HG03565 (cell line): Measurements from ENCODE around the gene FAM53B.
"Not testable (repeated sequence)": the region's sequence is repeated elsewhere in the genome, so short reads cannot be mapped to it uniquely, and the experiment has no call there.

Experiments
- ATAC-seq: cut with Tn5 transposase; IDR thresholded peaks from one replicate; pipeline ENCODE4 v1.9.1; 2021; ENCODE audit warnings: mild to moderate bottlenecking, moderate library complexity; ENCODE audit not compliant: unreplicated experiment

Gene FAM53B

DNA sequence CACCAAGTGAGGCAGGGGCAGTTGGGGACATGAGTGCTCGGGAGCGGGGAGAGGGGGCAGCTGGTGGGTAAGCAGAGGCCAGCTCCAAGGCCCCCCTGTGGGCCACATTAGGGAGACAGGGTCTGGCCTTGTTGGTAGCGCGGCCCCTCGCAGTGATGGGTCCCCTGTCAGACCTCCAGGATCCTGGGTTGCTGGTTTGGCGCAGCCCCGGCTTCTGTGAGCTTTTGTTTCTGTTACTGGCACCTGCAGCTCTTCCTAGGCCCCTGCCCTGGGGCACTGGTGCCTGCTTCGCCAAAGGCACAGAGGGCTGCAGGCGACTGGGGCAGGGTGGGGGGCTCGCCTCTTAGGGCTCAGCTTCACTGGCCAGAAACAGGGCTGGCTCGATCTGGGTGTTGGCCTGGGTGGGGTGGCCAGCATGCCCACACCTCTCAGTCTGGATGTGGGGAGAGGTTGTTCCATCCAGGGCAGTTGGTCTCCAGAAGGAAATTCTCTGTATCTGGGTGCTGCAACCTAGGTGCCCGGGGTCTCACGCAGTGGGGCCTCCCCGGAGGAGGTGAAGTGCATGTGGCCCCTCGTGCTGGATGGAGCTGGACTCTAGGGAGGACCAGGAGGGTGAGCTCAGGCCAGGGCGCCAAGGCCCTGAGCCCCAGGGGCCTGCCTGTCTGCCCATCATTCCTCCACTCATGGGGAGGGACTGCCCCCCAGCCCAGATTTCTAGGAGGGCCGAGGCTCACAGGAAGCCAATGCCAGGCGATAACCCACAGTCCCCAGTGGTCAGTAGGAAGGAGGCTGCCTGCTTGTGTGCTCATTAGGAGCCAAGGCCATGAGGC is 143.9 kb downstream of the FAM53B start:
- no peak for ATAC-seq

DNA sequence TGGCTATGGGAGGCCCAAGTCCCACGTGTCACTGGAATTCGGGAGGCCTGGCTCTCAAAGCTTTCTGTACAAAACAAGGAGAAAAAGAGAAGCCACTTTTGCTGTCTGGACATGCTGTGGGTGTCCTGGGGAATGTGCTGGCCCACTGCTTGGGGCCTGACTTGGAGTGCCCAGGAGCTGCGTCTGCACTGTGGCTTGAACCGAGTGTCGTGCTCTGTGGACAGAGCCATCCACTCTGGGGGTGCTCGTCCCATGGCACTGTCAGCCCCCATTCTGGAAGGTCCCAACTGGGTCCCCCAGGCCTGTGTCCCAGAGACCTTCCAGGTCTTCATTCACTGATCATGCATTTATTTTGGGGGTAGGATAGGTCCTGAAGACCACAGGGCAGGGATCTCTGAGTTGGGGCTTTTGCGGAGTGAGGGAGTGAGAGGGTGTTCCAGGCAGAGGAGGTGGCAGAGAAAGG is 144.6 kb downstream of the FAM53B start:
- ATAC-seq, result no peak

DNA sequence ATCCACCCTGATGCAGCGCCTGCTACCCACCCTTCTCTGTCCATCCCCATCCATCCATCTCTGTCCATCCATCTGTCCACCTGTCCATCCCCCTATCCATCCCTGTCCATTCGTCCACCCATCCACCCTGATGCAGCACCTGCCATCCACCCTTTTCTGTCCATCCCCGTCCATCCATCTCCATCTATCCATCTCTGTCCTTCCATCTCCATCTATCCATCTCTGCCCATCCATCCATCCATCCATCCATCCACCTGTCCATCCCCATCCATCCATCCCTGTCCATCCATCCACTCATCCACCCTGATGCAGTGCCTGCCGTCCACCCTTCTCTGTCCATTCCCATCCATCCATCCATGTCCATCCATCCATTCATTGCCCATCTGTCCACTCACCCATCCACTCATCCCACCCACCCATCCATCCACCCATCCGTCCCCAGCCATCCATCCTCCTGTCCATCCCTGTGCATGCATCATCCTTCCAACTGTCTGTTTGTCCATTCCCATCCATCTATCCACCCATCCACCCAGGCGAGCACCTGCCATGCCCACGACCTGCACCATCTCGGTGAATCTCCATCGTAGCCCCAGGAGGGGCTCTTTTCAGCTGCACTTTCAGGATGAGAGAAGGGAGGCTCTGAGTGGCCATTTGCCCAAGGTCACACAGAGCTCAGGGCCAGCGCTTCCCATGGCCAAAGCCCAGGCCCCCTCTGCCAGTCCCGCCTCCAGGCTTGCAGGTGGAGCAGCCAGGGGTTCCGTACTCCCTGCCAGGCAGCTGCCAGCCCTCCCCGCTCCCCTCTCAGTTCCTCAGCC is 145.2 kb downstream of the FAM53B start:
- no peak for ATAC-seq

DNA sequence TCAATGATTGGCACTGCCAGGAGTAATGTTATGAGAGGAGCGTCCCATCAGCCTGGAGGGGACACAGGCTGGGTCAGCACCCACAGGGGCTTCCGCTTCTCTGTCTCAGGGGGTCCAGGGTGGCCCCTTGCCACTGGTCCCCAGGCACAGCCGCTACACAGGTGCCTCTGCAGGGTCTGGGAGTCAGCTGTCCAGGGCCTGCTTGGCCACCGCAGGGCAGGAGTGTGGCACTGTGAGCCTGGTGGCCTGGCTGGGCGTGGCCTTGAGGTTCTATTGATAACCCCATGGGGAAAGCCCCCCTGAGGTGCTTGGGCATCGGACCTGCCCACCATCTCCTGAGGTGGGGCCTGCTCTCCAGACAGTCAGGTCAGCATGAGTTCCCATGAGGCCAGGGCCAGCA is 146.0 kb downstream of the FAM53B start:
- ATAC-seq, result no peak

DNA sequence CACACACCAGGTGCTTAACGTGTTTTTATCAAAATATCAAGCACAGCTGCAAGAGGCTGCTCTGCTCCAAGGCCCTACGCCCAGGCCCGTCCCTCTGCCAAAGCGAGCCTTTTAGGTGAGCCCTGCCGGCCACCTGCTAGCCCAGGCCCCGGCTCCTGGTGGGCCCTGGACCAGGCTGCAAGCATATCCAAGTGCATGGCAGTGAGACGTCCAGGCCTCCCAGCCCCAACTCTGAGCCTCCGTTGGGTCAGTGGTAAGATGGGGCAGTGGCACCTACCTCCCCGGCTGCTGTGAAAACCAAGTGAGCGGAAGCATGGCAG is 146.4 kb downstream of the FAM53B start:
- no peak for ATAC-seq

DNA sequence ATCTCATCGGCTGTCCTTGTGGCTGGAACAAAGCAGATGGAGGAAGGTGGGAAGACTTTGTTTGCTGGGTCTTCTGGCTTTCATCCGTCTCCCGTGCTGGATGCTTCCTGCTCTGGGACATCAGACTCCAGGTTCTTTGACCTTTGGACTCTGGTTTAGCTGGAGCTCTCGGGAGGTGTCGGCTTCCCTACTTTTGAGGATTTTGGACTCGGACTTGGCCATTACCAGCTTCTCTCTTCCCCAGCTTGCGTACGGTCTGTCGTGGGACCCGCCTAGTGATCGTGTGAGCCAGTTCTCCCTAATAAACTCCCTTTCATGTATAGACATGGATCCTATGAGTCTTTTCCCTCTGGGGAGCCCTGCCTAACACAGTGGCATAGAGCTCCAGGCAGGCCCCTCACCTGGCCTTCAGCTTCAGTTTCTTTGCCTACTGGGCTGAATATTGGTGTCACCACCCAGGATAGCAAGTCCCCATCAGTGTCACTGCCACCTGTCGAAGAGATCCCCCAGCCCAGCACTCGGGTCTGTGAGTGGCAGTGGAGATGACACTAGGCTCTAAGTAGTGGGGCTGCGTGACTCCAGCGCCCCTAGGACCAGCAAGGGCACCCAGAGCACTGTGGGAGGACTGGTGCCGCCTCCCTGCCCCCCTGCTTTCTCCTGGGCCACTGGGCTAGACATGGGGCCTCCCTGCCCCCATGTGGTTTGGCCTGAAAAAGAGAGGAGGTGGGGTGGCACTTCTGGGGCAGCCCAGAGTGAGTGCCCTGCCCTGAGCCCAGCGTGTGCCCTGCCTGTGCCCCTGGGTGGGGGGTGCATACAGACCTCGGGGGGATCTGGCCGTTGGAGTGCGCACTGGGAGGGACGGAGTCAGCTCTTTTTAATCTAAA is 147.0 kb downstream of the FAM53B start:
- no peak for ATAC-seq

DNA sequence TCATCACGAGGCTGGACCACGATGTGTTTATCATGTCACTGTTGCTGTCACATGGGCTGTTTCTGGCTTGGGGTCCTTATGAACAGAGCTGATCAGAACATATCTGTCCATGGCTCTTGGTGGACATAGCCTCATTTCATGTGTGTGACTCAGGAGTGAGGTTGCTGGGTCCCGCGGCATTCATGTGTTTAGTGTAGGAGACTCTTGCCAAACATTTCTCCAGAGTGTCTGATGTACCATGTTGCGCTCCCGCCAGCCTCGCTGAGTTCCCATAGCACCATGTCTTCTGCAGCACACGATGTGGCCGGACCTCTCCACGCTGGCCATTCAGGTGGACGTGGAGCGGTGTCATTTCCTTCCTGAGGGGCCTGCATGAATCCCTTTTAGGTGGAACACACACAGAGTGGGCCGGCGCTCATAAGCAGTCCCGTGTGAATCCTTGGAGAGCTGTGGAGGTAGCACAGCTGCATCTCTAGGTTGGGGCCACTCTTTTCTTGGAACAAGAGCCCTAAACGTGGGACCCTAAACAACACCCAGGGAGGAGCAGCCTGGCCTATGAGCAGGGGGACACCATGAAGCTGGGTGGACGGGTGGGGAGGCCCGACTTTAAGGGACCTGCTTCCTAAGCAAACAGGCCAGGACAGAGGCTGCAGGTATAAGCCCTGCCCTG is 147.9 kb downstream of the FAM53B start:
- ATAC-seq, result no peak

DNA sequence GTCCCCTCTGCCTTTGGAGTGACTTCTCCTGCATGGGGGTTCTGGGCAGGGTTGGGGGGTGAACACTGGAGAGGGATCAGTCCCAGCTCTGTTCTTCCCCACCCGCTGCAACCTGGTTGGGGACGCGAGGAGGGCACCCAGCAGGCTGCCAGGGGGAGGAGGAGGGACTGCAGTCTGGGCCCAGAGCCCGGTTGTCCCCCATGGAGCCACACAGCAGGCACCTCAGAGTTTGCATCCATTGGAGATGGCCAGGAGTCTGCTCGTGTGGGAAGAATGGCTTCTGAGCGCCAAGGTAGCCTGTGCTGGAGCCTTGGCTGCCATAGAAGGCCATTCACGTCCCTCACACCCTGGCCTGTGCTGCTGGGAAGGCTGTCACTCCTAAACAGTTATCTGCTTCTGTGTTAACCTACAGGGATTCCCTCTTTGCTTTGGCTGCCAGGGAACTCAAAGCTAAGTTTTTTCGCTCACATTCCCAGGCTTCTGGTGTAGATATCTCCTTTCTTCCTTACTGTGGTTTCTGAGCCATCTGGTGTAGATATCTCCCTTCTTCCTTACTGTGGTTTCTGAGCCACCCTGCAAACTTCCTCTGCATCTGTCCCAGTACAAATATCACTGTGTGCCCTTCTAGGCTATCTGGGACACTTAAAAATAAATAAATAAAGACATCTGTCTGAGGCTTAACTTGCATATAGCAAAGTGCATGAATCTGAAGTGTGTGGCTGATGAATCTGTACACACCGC is 148.9 kb downstream of the FAM53B start:
- no peak for ATAC-seq

DNA sequence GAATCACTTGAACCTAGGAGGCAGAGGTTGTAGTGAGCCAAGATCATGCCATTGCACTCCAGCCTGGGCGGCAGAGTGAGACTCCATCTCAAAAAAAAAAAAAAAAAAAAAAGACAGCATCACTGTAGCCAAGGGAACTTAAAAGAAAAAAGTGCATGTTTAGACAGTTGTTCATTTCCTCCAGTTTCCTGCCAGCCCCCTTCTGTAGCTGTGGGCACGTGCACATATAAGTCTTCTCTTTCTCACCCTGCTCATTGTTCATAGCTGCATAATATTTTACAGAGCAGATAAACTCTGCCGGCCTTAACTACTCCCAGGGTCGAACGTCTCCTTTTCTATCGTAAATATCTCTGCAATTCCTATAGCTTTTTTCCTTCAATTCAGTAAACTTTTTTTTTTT is 149.9 kb downstream of the FAM53B start:
- ATAC-seq, result no peak

DNA sequence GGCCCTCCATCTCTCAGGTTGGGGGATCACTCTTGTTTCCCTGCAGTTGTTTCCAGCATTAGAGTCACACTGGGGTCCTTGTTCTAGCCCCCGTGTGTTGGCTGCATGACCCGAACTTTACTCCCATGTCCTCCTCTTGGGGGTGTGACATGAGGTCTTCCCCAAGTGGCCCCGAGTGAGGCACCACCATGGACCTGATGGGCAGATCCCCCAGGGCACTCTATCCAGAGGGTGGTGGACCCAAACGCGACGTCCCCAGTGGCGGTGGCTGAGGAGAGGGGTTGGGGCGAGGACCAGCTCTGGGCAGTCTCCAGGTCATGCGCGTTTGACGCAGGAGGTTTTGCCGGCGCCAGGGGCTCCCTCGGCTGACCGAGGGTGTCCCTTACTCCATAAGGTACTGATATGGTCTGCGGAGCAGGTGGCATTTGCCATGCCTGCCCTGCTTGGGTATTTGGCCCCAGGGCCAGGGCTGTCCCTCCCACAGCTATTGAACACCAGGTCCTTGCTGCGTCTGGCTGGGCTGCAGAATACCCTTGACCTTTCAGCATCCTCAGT is 150.7 kb downstream of the FAM53B start:
- ATAC-seq, result no peak

DNA sequence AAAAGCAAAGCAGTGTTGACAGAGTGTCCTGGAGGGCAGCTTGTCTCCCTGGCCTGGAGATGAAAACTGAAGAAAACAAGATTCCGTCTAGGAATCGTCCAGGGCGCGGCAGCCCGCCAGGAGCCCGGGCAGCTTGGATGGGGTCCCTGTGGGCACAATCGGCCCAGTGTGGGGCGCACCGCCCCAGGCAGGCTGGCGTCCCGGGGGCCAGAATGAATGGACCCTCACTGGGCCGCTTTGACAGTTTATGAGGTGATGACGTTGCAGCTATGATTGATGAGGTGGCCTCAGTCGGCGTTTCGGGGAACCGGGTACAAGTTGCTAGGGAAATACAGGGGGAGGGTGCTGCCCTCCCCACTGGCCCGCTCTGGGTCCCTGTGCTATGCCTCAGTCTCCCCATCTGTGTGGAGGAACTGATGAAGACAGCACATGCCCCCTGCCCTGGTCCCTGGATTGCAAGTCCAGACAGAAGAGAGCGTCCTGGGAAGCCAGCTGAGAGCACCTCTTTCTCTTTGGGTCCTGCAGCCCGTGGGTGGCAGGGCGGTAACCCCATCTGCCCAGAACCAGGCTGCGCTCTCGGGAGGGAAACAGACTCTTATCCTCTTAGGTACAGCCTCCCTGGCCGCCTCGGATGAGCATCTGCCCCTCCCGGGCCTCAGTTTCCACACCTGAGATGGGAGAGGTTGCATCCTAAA is 151.3 kb downstream of the FAM53B start:
- no peak for ATAC-seq

DNA sequence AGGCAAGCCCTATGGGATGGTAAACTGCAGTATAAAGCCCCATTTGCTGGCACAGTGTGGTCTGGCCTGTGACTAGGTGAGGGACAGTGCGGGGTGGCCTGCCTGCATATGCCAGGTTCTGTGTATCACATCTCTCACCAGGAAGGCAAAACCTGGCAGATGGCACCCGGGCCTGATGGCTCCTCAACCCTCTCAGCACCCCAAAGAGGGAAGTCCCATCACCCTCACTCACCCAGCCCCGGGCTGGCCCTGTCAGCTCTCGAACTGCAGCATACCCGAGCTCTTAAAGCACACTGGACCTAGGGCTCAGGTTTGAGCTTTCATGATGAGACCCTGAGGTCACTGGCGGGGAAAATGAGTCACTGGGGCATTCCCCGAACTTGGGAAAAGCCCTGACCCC is 152.1 kb downstream of the FAM53B start:
- ATAC-seq, result no peak

DNA sequence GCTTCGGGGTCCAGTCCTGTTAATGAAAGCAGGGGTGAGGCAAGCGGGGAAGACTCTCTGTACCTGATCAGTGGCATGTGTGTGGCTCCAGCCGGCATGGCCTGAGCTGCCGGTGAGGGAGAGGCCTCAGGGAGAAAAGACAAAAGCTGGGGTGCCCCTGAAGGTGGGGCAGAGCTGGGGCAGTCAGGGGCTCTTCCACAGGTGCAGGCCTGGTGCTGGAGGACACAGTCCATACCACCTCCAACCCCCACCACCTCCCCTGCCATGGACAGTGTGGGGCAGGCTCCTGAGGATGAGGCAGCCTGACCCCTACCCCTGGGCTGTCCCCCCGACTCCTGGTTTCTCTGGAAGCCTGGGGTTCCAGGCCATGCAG is 153.1 kb downstream of the FAM53B start:
- ATAC-seq, result no peak

DNA sequence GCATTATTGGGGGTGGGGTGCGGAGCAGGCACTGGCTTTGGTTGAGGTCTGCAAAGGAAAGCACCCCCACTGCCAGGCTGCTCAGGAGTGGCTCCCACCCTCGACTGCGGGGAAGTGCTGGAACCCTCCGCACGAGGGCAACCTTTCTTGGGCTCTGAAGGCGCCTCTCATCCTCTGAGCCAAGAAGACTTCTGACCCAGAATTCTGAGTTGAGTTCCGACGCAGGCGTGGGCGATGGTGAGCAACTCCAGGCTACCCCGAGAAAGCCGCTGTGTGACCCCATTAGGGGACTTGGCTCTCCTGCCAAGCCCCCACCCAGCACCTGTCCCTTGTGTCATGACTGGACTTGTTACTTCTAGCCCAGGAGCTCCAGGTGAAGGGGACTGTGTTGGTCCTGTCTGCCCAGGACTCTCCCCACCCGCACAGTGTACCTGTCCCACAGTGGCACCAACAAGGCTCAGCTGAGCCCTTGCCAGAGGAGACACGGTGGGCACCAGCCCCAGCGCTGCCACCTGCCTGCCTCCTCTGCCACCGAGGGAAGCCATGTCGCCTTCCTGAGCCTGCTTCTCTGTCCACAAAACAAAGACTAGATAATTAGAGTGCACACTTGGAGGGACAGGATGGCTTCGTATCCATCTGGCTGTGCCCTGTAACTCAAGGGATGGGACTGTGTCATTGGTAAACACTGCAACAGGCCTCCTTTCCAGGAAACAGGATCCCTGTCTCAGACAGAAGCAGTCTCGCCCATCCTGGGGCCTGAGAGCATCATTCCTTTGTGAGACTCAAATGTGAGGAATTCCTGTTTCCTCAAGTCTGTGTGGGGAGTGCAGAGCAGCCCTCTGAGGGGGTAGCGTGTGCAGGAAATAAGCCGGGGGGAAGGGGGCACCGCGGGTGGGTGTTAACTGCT is 153.7 kb downstream of the FAM53B start:
- ATAC-seq, result no peak

DNA sequence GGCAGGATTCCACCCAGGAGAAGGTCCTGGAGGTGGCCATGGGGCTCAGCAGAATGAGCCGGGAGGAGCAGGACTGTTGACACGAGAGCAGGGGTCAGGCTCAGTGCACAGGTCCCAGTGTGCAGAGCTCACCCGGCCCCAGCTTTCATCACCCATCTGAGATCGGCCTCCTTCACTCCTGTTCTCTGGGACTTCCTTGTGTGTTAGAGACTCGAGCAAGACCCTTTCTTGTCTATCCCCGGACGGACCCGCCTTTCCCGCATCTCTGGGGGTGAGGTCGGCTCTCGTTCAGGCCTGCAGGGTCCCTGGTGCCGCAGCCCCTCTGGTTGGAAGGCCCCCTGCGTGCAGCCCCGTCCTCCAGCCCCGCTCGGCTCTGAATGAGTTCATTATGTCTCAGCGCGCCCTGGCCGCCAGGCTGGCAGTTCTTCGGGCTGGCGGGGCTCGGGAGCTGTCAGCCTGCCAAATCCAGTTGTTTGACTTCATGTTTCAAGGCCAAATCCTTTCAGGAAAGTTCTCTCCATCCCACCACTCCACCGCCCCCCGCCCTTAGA is 154.6 kb downstream of the FAM53B start:
- ATAC-seq, result no peak

DNA sequence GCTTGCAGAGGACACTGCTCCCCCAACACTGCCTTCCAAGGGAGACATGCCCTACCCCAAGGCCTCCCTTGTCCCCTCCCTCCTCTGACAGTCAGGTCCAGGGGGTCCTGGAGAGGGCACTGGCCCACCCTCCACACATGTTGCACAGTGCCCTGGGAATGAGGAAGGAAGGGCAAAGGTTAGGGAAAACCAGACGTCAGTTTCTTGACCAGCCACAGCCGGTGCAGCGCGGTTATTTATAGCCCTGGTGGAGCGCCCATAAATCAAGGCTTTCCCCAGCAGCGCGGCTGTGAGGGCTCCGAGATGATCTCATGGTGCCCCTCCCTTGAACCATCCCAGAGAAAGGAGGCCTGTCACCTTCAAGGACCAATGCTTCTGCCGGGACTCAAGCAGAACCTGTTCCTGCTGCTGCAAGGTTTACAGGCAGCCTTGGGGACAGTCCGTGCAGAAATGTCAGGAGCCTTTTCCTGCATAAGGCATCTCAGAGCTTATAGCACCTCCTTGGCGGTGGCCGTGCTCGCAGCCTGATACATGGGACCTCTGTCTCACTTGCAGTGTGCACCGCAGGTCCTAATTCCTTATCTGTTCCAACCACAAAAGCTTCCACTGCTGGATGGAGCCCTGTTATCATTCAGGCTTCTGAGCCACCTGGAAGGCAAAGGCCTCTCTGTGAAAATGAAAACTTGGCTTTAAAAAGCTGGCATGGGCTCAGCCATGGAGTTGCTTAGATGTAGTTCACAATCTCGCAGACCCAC is 155.3 kb downstream of the FAM53B start:
- no peak for ATAC-seq

DNA sequence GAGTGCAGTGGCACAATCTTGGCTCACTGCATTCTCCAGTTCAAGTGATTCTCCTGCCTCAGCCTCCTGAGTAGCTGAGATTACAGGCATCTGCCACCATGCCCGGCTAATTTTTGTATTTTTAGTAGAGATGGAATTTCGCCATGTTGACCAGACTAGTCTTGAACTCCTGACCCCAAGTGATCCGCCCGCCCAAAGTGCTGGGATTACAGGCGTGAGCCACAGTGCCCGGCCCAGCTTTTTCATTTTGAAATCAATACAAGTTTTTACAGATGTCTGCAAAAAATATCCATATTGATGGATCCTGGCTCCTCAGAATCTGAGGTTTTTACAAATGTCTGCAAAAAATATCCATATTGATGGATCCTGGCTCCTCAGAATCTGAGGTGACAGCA is 155.8 kb downstream of the FAM53B start:
- not testable (repeated sequence) for ATAC-seq
